Embryonic facial prominence (tissue), 1 donor: Measurements from ENCODE around the gene PDIA5.

Source experiments
- DNase-seq: peaks from one replicate; pipeline ENCODE4 v3.0.0-alpha.2; 2016; ENCODE audit errors: extremely low spot score

PDIA5 gene

GRCh38 chr3:123113889-123114450, 47.1 kb downstream of the PDIA5 start:
- DNase-seq, result no peak

- DNase-seq, result no peak
Observed at GRCh38 chr3:123116116-123116515, 49.3 kb downstream of the PDIA5 start.

- no peak for DNase-seq
Observed at GRCh38 chr3:123119388-123119787, 52.6 kb downstream of the PDIA5 start.

- DNase-seq, result no peak
Observed at GRCh38 chr3:123119802-123120201, 53.0 kb downstream of the PDIA5 start.

- DNase-seq, result no peak
Observed at GRCh38 chr3:123120573-123120972, 53.7 kb downstream of the PDIA5 start.

- DNase-seq, result no peak
Observed at GRCh38 chr3:123122057-123122456, 55.2 kb downstream of the PDIA5 start.

- no peak for DNase-seq
Observed at GRCh38 chr3:123122525-123123315, 55.9 kb downstream of the PDIA5 start.

- DNase-seq, result no peak
Observed at GRCh38 chr3:123123716-123124616, 57.1 kb downstream of the PDIA5 start.

GRCh38 chr3:123124971-123125370, 58.1 kb downstream of the PDIA5 start:
- no peak for DNase-seq

GRCh38 chr3:123126031-123126430, 59.2 kb downstream of the PDIA5 start:
- DNase-seq, result no peak

GRCh38 chr3:123126653-123127052, 59.8 kb downstream of the PDIA5 start:
- DNase-seq, result no peak

- no peak for DNase-seq
Observed at GRCh38 chr3:123129092-123129491, 62.3 kb downstream of the PDIA5 start.

- no peak for DNase-seq
Observed at GRCh38 chr3:123129532-123129931, 62.7 kb downstream of the PDIA5 start.

- DNase-seq, result no peak
Observed at GRCh38 chr3:123130079-123130750, 63.4 kb downstream of the PDIA5 start.

- DNase-seq, result no peak
Observed at GRCh38 chr3:123134671-123135070, 67.8 kb downstream of the PDIA5 start.

GRCh38 chr3:123137001-123137400, 70.2 kb downstream of the PDIA5 start:
- no peak for DNase-seq

GRCh38 chr3:123138839-123139444, 72.1 kb downstream of the PDIA5 start:
- DNase-seq, result no peak

GRCh38 chr3:123139522-123139921, 72.7 kb downstream of the PDIA5 start:
- DNase-seq, result no peak

- DNase-seq, result no peak
Observed at GRCh38 chr3:123140550-123140949, 73.7 kb downstream of the PDIA5 start.

GRCh38 chr3:123141276-123141675, 74.5 kb downstream of the PDIA5 start:
- no peak for DNase-seq

GRCh38 chr3:123143669-123144411, 77.0 kb downstream of the PDIA5 start:
- DNase-seq, result no peak
